DND-41 (cell line): ENCODE data around the gene DPF1.

ENCODE experiments used
- ATAC-seq: fragments of 200-7000 bp; cut with Tn5 transposase; 3 replicates; pipeline ENCODE4 v1.9.1; 2021; ENCODE audit warnings: low read depth; ENCODE audit not compliant: insufficient read depth
- DNase-seq: peaks from one replicate; pipeline ENCODE4 v3.0.0-alpha.2; 2020
- H2AFZ ChIP-seq: 2 replicates; pipeline ENCODE4 v1.6.0; 2012; ENCODE audit warnings: low read depth, low read length
- H3K27ac ChIP-seq: 2 replicates; pipeline ENCODE4 v1.5.1; 2012; ENCODE audit warnings: low read length, inconsistent platforms
- H3K27me3 ChIP-seq: fragments of 200-600 bp; sonication (generic); 2 replicates; pipeline ENCODE4 v1.6.0; 2012; ENCODE audit warnings: low read length, mild to moderate bottlenecking, inconsistent platforms; ENCODE audit not compliant: insufficient read depth, poor library complexity
- H3K36me3 ChIP-seq: 2 replicates; pipeline ENCODE4 v1.5.1; 2012; ENCODE audit warnings: low read length, inconsistent platforms; ENCODE audit not compliant: insufficient read depth
- H3K4me1 ChIP-seq: 2 replicates; pipeline ENCODE4 v1.5.1; 2012; ENCODE audit warnings: mild to moderate bottlenecking, low read length; ENCODE audit not compliant: insufficient read depth
- H3K4me2 ChIP-seq: 2 replicates; pipeline ENCODE4 v1.6.0; 2012; ENCODE audit warnings: mild to moderate bottlenecking, moderate library complexity, low read length, inconsistent platforms; ENCODE audit not compliant: insufficient read depth
- H3K4me3 ChIP-seq, 2 experiments: fragments of 200-600 bp in 1 of 2; shearing (Covaris generic) in 1 of 2; 2 replicates each; pipeline ENCODE4 v1.5.1; 2012 to 2016; ENCODE audit warnings: inconsistent platforms in 2 of 2, low read length in 2 of 2, mild to moderate bottlenecking in 2 of 2, low read depth in 1 of 2, moderate library complexity in 1 of 2
- H3K79me2 ChIP-seq: 2 replicates; pipeline ENCODE4 v1.6.0; 2012; ENCODE audit warnings: low read length, inconsistent platforms; ENCODE audit not compliant: insufficient read depth
- H3K9ac ChIP-seq: 2 replicates; pipeline ENCODE4 v1.6.0; 2012; ENCODE audit warnings: low read depth, mild to moderate bottlenecking, inconsistent platforms, low read length, moderate library complexity
- H3K9me3 ChIP-seq: 2 replicates; pipeline ENCODE4 v1.5.1; 2012; ENCODE audit warnings: low read length, moderate library complexity, mild to moderate bottlenecking, inconsistent platforms; ENCODE audit not compliant: insufficient read depth, severe bottlenecking
- H4K20me1 ChIP-seq: 2 replicates; pipeline ENCODE4 v1.6.0; 2012; ENCODE audit warnings: low read length; ENCODE audit not compliant: insufficient read depth
- EZH2 ChIP-seq: IDR thresholded peaks from 3 replicates; pipeline ENCODE4 v1.6.1; 2012; ENCODE audit warnings: borderline replicate concordance, low read depth, mild to moderate bottlenecking, moderate library complexity, low read length, inconsistent platforms; ENCODE audit not compliant: severe bottlenecking
- TF ChIP-seq, protein P1 (sequence below): IDR thresholded peaks from 2 replicates; pipeline ENCODE4 v1.5.1; 2012; ENCODE audit warnings: borderline replicate concordance, low read length, moderate library complexity, mild to moderate bottlenecking; ENCODE audit not compliant: poor library complexity, severe bottlenecking; ENCODE audit errors: extremely low read depth

DPF1 gene

GRCh38 chr19:38229585-38230073 lies 5.6 kb upstream of the DPF1 start:
- no peaks in the 10 kb centered on the region for H3K9me3 ChIP-seq
- no peak overlapping the region for H2AFZ ChIP-seq
- H3K79me2 ChIP-seq, result no peaks in the 10 kb centered on the region
- H3K27ac ChIP-seq, result no peak overlapping the region
- H3K4me2 ChIP-seq, result no peak overlapping the region
- no peak overlapping the region for H3K4me3 ChIP-seq
- TF ChIP-seq, protein P1, sequence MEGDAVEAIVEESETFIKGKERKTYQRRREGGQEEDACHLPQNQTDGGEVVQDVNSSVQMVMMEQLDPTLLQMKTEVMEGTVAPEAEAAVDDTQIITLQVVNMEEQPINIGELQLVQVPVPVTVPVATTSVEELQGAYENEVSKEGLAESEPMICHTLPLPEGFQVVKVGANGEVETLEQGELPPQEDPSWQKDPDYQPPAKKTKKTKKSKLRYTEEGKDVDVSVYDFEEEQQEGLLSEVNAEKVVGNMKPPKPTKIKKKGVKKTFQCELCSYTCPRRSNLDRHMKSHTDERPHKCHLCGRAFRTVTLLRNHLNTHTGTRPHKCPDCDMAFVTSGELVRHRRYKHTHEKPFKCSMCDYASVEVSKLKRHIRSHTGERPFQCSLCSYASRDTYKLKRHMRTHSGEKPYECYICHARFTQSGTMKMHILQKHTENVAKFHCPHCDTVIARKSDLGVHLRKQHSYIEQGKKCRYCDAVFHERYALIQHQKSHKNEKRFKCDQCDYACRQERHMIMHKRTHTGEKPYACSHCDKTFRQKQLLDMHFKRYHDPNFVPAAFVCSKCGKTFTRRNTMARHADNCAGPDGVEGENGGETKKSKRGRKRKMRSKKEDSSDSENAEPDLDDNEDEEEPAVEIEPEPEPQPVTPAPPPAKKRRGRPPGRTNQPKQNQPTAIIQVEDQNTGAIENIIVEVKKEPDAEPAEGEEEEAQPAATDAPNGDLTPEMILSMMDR, result no peak
- TF ChIP-seq EZH2, result no peak
- DNase-seq, result no peak
- H4K20me1 ChIP-seq, result no peaks in the 10 kb centered on the region
- ATAC-seq, result no peak
- H3K36me3 ChIP-seq, result no peaks in the 10 kb centered on the region
- no peaks in the 10 kb centered on the region for H3K4me1 ChIP-seq
- no peak overlapping the region for H3K9ac ChIP-seq
- H3K27me3 ChIP-seq, result no peaks in the 10 kb centered on the region

- Histone ChIP-seq H3K36me3 (no peaks in the 10 kb centered on the region), H3K79me2 (no peaks in the 10 kb centered on the region), H2AFZ (no peak overlapping the region), H4K20me1 (no peaks in the 10 kb centered on the region), H3K9ac (no peak overlapping the region), H3K4me1 (no peaks in the 10 kb centered on the region), H3K4me2 (no peak overlapping the region), H3K27ac (no peak overlapping the region), H3K4me3 (no peak overlapping the region), H3K9me3 (no peaks in the 10 kb centered on the region), H3K27me3 (no peaks in the 10 kb centered on the region)
- DNase-seq, result no peak
- ATAC-seq, result no peak
- TF ChIP-seq, protein P1, result no peak
- TF ChIP-seq EZH2, result no peak
These were observed 4.7 kb upstream of the DPF1 start for GRCh38 chr19:38228491-38229439.

DNA sequence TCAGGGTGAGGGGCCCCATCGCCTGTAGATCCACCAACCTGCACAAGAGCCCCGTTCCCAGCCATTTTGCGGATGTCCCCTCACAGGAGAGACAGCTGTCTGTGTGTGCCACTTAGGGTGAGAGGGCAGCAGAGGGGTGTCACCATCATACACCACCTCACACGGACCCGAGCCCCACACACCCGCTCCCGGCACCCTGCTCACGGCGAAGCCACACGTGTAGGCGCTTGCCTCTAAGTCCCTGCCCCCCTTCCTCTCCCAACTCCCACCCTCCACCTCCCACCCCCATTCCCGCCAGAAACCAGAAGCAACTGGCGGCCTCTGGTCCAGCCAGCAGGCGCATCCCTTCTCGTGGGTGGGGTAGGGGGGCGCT lies 4.0 kb upstream of the DPF1 start:
- no peak overlapping the region for H3K27ac ChIP-seq
- no peak overlapping the region for H2AFZ ChIP-seq
- H3K4me3 ChIP-seq, result no peak overlapping the region
- TF ChIP-seq EZH2, result no peak
- TF ChIP-seq, protein P1, result no peak
- peaks cover 2% of the 10 kb centered on the region for H3K27me3 ChIP-seq
- no peak overlapping the region for H3K4me2 ChIP-seq
- no peaks in the 10 kb centered on the region for H3K79me2 ChIP-seq
- H3K9ac ChIP-seq, result no peak overlapping the region
- H3K4me1 ChIP-seq, result no peaks in the 10 kb centered on the region
- H3K9me3 ChIP-seq, result no peaks in the 10 kb centered on the region
- DNase-seq, result no peak
- no peak for ATAC-seq
- no peaks in the 10 kb centered on the region for H4K20me1 ChIP-seq
- H3K36me3 ChIP-seq, result no peaks in the 10 kb centered on the region
